AML-193 (cell line): Measurements from ENCODE around the gene PDIA6.
"Not testable (repeated sequence)": the region's sequence is repeated elsewhere in the genome, so short reads cannot be mapped to it uniquely, and the experiment has no call there.

Source experiments
- DNase-seq, 2 experiments: peaks; one replicate each; lab custom pipeline; 2025; lab: John Stamatoyannopoulos, UW

Gene PDIA6

GRCh38 chr2:10780821-10781220, 31.8 kb downstream of the PDIA6 start:
- DNase-seq, result not testable (repeated sequence)

GRCh38 chr2:10780491-10780820, 32.1 kb downstream of the PDIA6 start:
- DNase-seq, result no peak

- no peak for DNase-seq
Observed at GRCh38 chr2:10779776-10780490, 32.7 kb downstream of the PDIA6 start.

- DNase-seq, result no peak
Observed at GRCh38 chr2:10778724-10779115, 33.9 kb downstream of the PDIA6 start.

GRCh38 chr2:10777842-10778723, 34.5 kb downstream of the PDIA6 start:
- no peak for DNase-seq

GRCh38 chr2:10777111-10777841, 35.3 kb downstream of the PDIA6 start:
- DNase-seq, result no peak

GRCh38 chr2:10776231-10776977, 36.2 kb downstream of the PDIA6 start:
- no peak for DNase-seq

GRCh38 chr2:10775831-10776230, 36.8 kb downstream of the PDIA6 start:
- no peak for DNase-seq

- no peak for DNase-seq
Observed at GRCh38 chr2:10775021-10775780, 37.4 kb downstream of the PDIA6 start.

GRCh38 chr2:10774394-10774793, 38.2 kb downstream of the PDIA6 start:
- DNase-seq, result no peak

- no peak for DNase-seq
Observed at GRCh38 chr2:10773821-10774341, 38.7 kb downstream of the PDIA6 start.

GRCh38 chr2:10772868-10773215, 39.7 kb downstream of the PDIA6 start:
- no peak for DNase-seq

- no peak for DNase-seq
Observed at GRCh38 chr2:10772201-10772867, 40.3 kb downstream of the PDIA6 start.

GRCh38 chr2:10771786-10772185, 40.8 kb downstream of the PDIA6 start:
- DNase-seq, result no peak

GRCh38 chr2:10770956-10771750, 41.4 kb downstream of the PDIA6 start:
- DNase-seq, result no peak

- no peak for DNase-seq
Observed at GRCh38 chr2:10768063-10768507, 44.5 kb downstream of the PDIA6 start.

GRCh38 chr2:10765914-10766313, 46.7 kb downstream of the PDIA6 start:
- DNase-seq, result no peak

- no peak for DNase-seq
Observed at GRCh38 chr2:10765461-10765860, 47.1 kb downstream of the PDIA6 start.

GRCh38 chr2:10764896-10765295, 47.7 kb downstream of the PDIA6 start:
- DNase-seq, result no peak
